C1 segment of cervical spinal cord (tissue), 14 donors: ENCODE measurements around the gene PTPRU.

Experiments
- DNase-seq, 14 donors: peaks; one replicate each; lab custom pipeline; 2025; lab: John Stamatoyannopoulos, UW

The PTPRU gene

GRCh38 chr1:29235955-29236711, at the start of gene PTPRU:
TSS of gene PTPRU (plus strand) at chr1:29236522. CDS start at chr1:29236645, 123 bp downstream.
- peak in 13 of 14 donors; percentile 22 to 84 (median 52) for DNase-seq

- DNase-seq: no peak
Measured at GRCh38 chr1:29186707-29187106, 49.6 kb upstream of the PTPRU start.

GRCh38 chr1:29190718-29191117, 45.6 kb upstream of the PTPRU start:
- no peak for DNase-seq

GRCh38 chr1:29193879-29194455, 42.4 kb upstream of the PTPRU start:
- DNase-seq: no peak

- DNase-seq: peak in 3 of 14 donors; percentile 2 to 15 (median 11)
Measured at GRCh38 chr1:29195881-29196291, 40.4 kb upstream of the PTPRU start.

- DNase-seq: no peak
Measured at GRCh38 chr1:29196863-29197589, 39.3 kb upstream of the PTPRU start.

- no peak for DNase-seq
Measured at GRCh38 chr1:29197590-29197924, 38.8 kb upstream of the PTPRU start.

- no peak for DNase-seq
Measured at GRCh38 chr1:29197993-29198392, 38.3 kb upstream of the PTPRU start.

- DNase-seq: no peak
Measured at GRCh38 chr1:29200906-29201594, 35.3 kb upstream of the PTPRU start.

GRCh38 chr1:29201595-29202051, 34.7 kb upstream of the PTPRU start:
- DNase-seq: no peak

- no peak for DNase-seq
Measured at GRCh38 chr1:29202053-29202452, 34.3 kb upstream of the PTPRU start.

- peak; percentile 6 to 94 (median 76) for DNase-seq
Measured at GRCh38 chr1:29202584-29203340, 33.6 kb upstream of the PTPRU start.

GRCh38 chr1:29208442-29208841, 27.9 kb upstream of the PTPRU start:
- no peak for DNase-seq

GRCh38 chr1:29209173-29209572, 27.1 kb upstream of the PTPRU start:
- DNase-seq: no peak

- no peak for DNase-seq
Measured at GRCh38 chr1:29210278-29211085, 25.8 kb upstream of the PTPRU start.

GRCh38 chr1:29211086-29212030, 25.0 kb upstream of the PTPRU start:
- DNase-seq: peak in 2 of 14 donors; percentile 2 to 67

- no peak for DNase-seq
Measured at GRCh38 chr1:29213055-29213454, 23.3 kb upstream of the PTPRU start.

- no peak for DNase-seq
Measured at GRCh38 chr1:29217633-29218032, 18.7 kb upstream of the PTPRU start.

- no peak for DNase-seq
Measured at GRCh38 chr1:29218223-29218622, 18.1 kb upstream of the PTPRU start.
